GM21576 (cell line): ENCODE measurements around the gene QKI.
"Not testable (repeated sequence)": the region's sequence is repeated elsewhere in the genome, so short reads cannot be mapped to it uniquely, and the experiment has no call there.

Source experiments
- ATAC-seq: cut with Tn5 transposase; IDR thresholded peaks from one replicate; pipeline ENCODE4 v1.9.1; 2021; ENCODE audit warnings: mild to moderate bottlenecking, moderate library complexity; ENCODE audit not compliant: unreplicated experiment

The QKI gene

GRCh38 chr6:163414117-163414945 lies at the start of gene QKI:
Gene QKI, plus strand, starts transcription at chr6:163414718. Its CDS starts 476 bp downstream, at chr6:163415194.
- peak; percentile 36 for ATAC-seq

GRCh38 chr6:163366288-163366687 lies 48.2 kb upstream of the QKI start:
- ATAC-seq = no peak

GRCh38 chr6:163367497-163368183 lies 46.9 kb upstream of the QKI start:
- ATAC-seq = no peak

- ATAC-seq = no peak
Observed at GRCh38 chr6:163369141-163369540, 45.4 kb upstream of the QKI start.

GRCh38 chr6:163369628-163370365 lies 44.7 kb upstream of the QKI start:
- ATAC-seq = no peak

- ATAC-seq = no peak
Observed at GRCh38 chr6:163370464-163371117, 43.9 kb upstream of the QKI start.

- ATAC-seq = no peak
Observed at GRCh38 chr6:163371129-163371528, 43.4 kb upstream of the QKI start.

GRCh38 chr6:163373240-163373639 lies 41.3 kb upstream of the QKI start:
- ATAC-seq = no peak

- ATAC-seq = no peak
Observed at GRCh38 chr6:163375361-163375760, 39.2 kb upstream of the QKI start.

- ATAC-seq = no peak
Observed at GRCh38 chr6:163376187-163376586, 38.3 kb upstream of the QKI start.

GRCh38 chr6:163377561-163377960 lies 37.0 kb upstream of the QKI start:
- no peak for ATAC-seq

- no peak for ATAC-seq
Observed at GRCh38 chr6:163380216-163380615, 34.3 kb upstream of the QKI start.

GRCh38 chr6:163381118-163381756 lies 33.3 kb upstream of the QKI start:
- ATAC-seq = no peak

- ATAC-seq = not testable (repeated sequence)
Observed at GRCh38 chr6:163383396-163383795, 31.1 kb upstream of the QKI start.

GRCh38 chr6:163383912-163384311 lies 30.6 kb upstream of the QKI start:
- no peak for ATAC-seq

- no peak for ATAC-seq
Observed at GRCh38 chr6:163384510-163384909, 30.0 kb upstream of the QKI start.

GRCh38 chr6:163385503-163385902 lies 29.0 kb upstream of the QKI start:
- ATAC-seq = not testable (repeated sequence)

- no peak for ATAC-seq
Observed at GRCh38 chr6:163386329-163386908, 28.1 kb upstream of the QKI start.

GRCh38 chr6:163387317-163387716 lies 27.2 kb upstream of the QKI start:
- no peak for ATAC-seq

GRCh38 chr6:163389354-163389753 lies 25.2 kb upstream of the QKI start:
- ATAC-seq = no peak
